ENCODE results near the gene ZCCHC12. TPM values are rescaled to one million over a fixed set of nuclear protein-coding genes. Genes with fewer than 3 reads are reported as not detected.

Gene ZCCHC12
- not detected in 2 replicates for total RNA-seq

GRCh38 chrX:118823263-118824172 is at the start of gene ZCCHC12:
ZCCHC12 (plus strand) TSS chrX:118823824; CDS start chrX:118825245, 1,421 bp downstream.

Other genes with a start within 250 kb of the ZCCHC12 start
- 58.4 and 93.0 TPM in 2 replicates for gene IL13RA1, start 96.2 kb upstream of the ZCCHC12 start, total RNA-seq
- gene LONRF3, start 150.8 kb downstream of the ZCCHC12 start, total RNA-seq = 0.62 and 1.3 TPM in 2 replicates
- gene CT47C1, start 249.2 kb downstream of the ZCCHC12 start, total RNA-seq = not detected in 2 replicates

Data from aortic smooth muscle cell (primary cell).